Neural crest cell (in vitro differentiated cells): Measurements from ENCODE around the gene ZNF398. TPM values are rescaled to one million over a fixed set of nuclear protein-coding genes. Genes with fewer than 3 reads are reported as not detected.

Experiments
- DNase-seq: peaks from one replicate; pipeline ENCODE4 v3.0.0; 2021; ENCODE audit warnings: low read depth, mixed read lengths, low spot score
- H3K27ac Mint-ChIP-seq: one replicate; pipeline ENCODE4 v1.8.0; 2021; ENCODE audit warnings: mild to moderate bottlenecking, mixed read lengths; ENCODE audit not compliant: unreplicated experiment
- H3K27me3 Mint-ChIP-seq: 2 replicates; pipeline ENCODE4 v1.8.0; 2021; ENCODE audit warnings: low read depth, mild to moderate bottlenecking, mixed read lengths
- H3K36me3 Mint-ChIP-seq: 2 replicates; pipeline ENCODE4 v1.8.0; 2021; ENCODE audit warnings: low read depth, mild to moderate bottlenecking, mixed read lengths
- H3K4me1 Mint-ChIP-seq: 2 replicates; pipeline ENCODE4 v1.8.0; 2021; ENCODE audit warnings: mixed read lengths
- H3K4me3 Mint-ChIP-seq: one replicate; pipeline ENCODE4 v1.8.0; 2021; ENCODE audit warnings: mild to moderate bottlenecking, mixed read lengths
- H3K9me3 Mint-ChIP-seq: 2 replicates; pipeline ENCODE4 v1.8.0; 2021; ENCODE audit warnings: mixed read lengths
- CTCF ChIP-seq: fragments of 200-600 bp; sonication (generic); conservative IDR thresholded peaks from 2 replicates; pipeline ENCODE4 v1.5.0; 2021; ENCODE audit warnings: antibody characterized with exemption, mild to moderate bottlenecking
- total RNA-seq: library from RNA; stranded (reverse); gene quantifications from 2 replicates; pipeline ENCODE4 v1.2.1, GENCODE V29; 2021

ZNF398 gene
- total RNA-seq, 1 donor from 2014 or later, result 19.6 TPM

- Mint-ChIP-seq H3K9me3 (peaks cover 6% of the 10 kb centered on the region), H3K36me3 (peaks cover 22% of the 10 kb centered on the region), H3K4me1 (peaks cover 30% of the 10 kb centered on the region), H3K27me3 (no peaks in the 10 kb centered on the region), H3K27ac (peak overlapping the region; percentile 99), H3K4me3 (peak overlapping the region; percentile 95)
- TF ChIP-seq CTCF, result no peak
- peak; percentile 41 for DNase-seq
Measured at GRCh38 chr7:149126662-149127266, 20.5 kb upstream of the ZNF398 start.

- peaks cover 6% of the 10 kb centered on the region for H3K9me3 Mint-ChIP-seq
- H3K27ac Mint-ChIP-seq, result no peak overlapping the region
- no peak for DNase-seq
- H3K27me3 Mint-ChIP-seq, result no peaks in the 10 kb centered on the region
- peaks cover 15% of the 10 kb centered on the region for H3K36me3 Mint-ChIP-seq
- peak overlapping the region; percentile 23 for H3K4me3 Mint-ChIP-seq
- no peak for TF ChIP-seq CTCF
- H3K4me1 Mint-ChIP-seq, result peaks cover 16% of the 10 kb centered on the region
Measured at GRCh38 chr7:149130572-149131198, 16.6 kb upstream of the ZNF398 start.

- Mint-ChIP-seq H3K27me3 (no peaks in the 10 kb centered on the region), H3K36me3 (peaks cover 13% of the 10 kb centered on the region), H3K4me3 (no peak overlapping the region), H3K27ac (no peak overlapping the region), H3K9me3 (peaks cover 6% of the 10 kb centered on the region), H3K4me1 (peaks cover 4% of the 10 kb centered on the region)
- DNase-seq, result no peak
- TF ChIP-seq CTCF, result no peak
Measured at GRCh38 chr7:149133028-149133710, 14.1 kb upstream of the ZNF398 start.

- Mint-ChIP-seq H3K9me3 (no peaks in the 10 kb centered on the region), H3K27ac (no peak overlapping the region)
- no peak for DNase-seq
Measured at GRCh38 chr7:149136118-149136517, 11.1 kb upstream of the ZNF398 start.

GRCh38 chr7:149140831-149141230 lies 6.4 kb upstream of the ZNF398 start:
- H3K9me3 Mint-ChIP-seq, result no peaks in the 10 kb centered on the region
- peaks cover 10% of the 10 kb centered on the region for H3K4me1 Mint-ChIP-seq
- H3K36me3 Mint-ChIP-seq, result peaks cover 3% of the 10 kb centered on the region
- H3K4me3 Mint-ChIP-seq, result no peak overlapping the region
- TF ChIP-seq CTCF, result no peak
- H3K27ac Mint-ChIP-seq, result no peak overlapping the region
- DNase-seq, result no peak
- H3K27me3 Mint-ChIP-seq, result no peaks in the 10 kb centered on the region

More at GRCh38 chr7:149136118-149136517, 11.1 kb upstream of the ZNF398 start:
- no peak for TF ChIP-seq CTCF
- Mint-ChIP-seq H3K4me1 (no peaks in the 10 kb centered on the region), H3K4me3 (no peak overlapping the region), H3K27me3 (no peaks in the 10 kb centered on the region), H3K36me3 (peaks cover 5% of the 10 kb centered on the region)
